Measurements from ENCODE around the gene DIO1.

Gene DIO1

DNA sequence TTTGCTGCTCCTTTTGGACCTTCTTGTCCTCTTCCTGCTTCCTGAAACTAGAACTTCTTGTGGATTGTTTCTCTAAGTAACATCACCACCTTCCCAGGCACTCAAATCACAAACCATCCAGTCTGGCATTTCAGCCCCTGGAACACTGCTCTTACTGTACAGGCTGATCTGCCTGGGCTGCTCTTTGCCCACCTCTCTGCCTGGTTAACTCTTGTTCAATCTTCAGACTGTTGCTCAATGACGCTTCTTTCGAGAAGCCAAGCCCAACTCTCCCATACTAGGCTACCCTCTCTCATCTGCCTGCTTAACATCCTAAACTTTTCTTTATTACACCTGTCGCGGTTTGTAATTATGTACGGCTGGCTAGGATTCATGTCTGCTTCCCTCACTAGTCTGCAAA lies 657 bp downstream of the DIO1 start:
- H3K36me3 ChIP-seq (ENCODE audit: insufficient read depth, low read length) = no peaks in the 10 kb centered on the region
- no peak overlapping the region for H2AFZ ChIP-seq (ENCODE audit: low read length)
- no peaks in the 10 kb centered on the region for H4K20me1 ChIP-seq (ENCODE audit: insufficient read depth, low read length)
- H3F3A ChIP-seq (ENCODE audit: insufficient read depth, low read length) = no peaks in the 10 kb centered on the region
- H3K4me3 ChIP-seq (ENCODE audit: low read depth, low read length, poor library complexity, severe bottlenecking) = no peak overlapping the region
- H3K9me2 ChIP-seq (ENCODE audit: low read depth, low read length) = no peaks in the 10 kb centered on the region
- no peaks in the 10 kb centered on the region for H3K79me2 ChIP-seq (ENCODE audit: insufficient read depth, low read length)
- no peak overlapping the region for H3K9ac ChIP-seq (ENCODE audit: low read length)
- H3K9me3 ChIP-seq (ENCODE audit: low read length) = no peaks in the 10 kb centered on the region
- no peak overlapping the region for H3K4me2 ChIP-seq (ENCODE audit: low read length)
- no peaks in the 10 kb centered on the region for H3K27me3 ChIP-seq (ENCODE audit: insufficient read depth, low read length)
- peaks cover 15% of the 10 kb centered on the region for H3K4me1 ChIP-seq (ENCODE audit: insufficient read depth, low read length, severe bottlenecking)
- TF ChIP-seq EZH2 (IDR thresholded peaks at IDR 0.05; ENCODE audit: borderline replicate concordance, low read length) = no peak
- H3K27ac ChIP-seq (ENCODE audit: low read depth, low read length, poor library complexity, severe bottlenecking) = no peak overlapping the region

DNA sequence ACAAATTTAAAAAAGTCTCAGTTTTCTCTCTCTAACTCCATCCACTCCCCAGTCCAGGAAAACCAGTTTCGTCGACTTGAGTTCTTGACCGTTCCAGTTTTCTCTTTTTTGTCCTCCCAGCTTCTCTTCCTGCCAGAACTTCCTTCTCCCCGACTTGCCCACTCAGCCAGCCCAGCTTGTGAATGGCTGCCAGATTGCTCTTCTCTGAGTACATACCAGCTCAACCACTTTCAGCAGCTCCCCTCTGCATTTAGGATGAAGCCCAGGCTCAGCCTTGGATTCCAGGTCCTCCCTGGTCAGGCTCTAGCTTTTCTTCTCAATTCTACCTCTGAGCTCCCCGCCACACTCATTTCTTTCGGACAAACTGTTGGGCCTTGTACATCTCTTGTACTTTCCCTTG lies 1.4 kb downstream of the DIO1 start:
- Histone ChIP-seq H3K27me3 (ENCODE audit: insufficient read depth, low read length) (no peaks in the 10 kb centered on the region), H3K4me3 (ENCODE audit: low read depth, low read length, poor library complexity, severe bottlenecking) (no peak overlapping the region), H3K27ac (ENCODE audit: low read depth, low read length, poor library complexity, severe bottlenecking) (no peak overlapping the region), H3K9ac (ENCODE audit: low read length) (no peak overlapping the region), H3K36me3 (ENCODE audit: insufficient read depth, low read length) (no peaks in the 10 kb centered on the region), H4K20me1 (ENCODE audit: insufficient read depth, low read length) (no peaks in the 10 kb centered on the region), H3K9me3 (ENCODE audit: low read length) (no peaks in the 10 kb centered on the region), H3K79me2 (ENCODE audit: insufficient read depth, low read length) (no peaks in the 10 kb centered on the region), H3F3A (ENCODE audit: insufficient read depth, low read length) (no peaks in the 10 kb centered on the region), H3K9me2 (ENCODE audit: low read depth, low read length) (no peaks in the 10 kb centered on the region), H2AFZ (ENCODE audit: low read length) (no peak overlapping the region), H3K4me2 (ENCODE audit: low read length) (no peak overlapping the region), H3K4me1 (ENCODE audit: insufficient read depth, low read length, severe bottlenecking) (peaks cover 8% of the 10 kb centered on the region)
- no peak for TF ChIP-seq EZH2 (IDR thresholded peaks at IDR 0.05; ENCODE audit: borderline replicate concordance, low read length)
- TF ChIP-seq, protein P1, sequence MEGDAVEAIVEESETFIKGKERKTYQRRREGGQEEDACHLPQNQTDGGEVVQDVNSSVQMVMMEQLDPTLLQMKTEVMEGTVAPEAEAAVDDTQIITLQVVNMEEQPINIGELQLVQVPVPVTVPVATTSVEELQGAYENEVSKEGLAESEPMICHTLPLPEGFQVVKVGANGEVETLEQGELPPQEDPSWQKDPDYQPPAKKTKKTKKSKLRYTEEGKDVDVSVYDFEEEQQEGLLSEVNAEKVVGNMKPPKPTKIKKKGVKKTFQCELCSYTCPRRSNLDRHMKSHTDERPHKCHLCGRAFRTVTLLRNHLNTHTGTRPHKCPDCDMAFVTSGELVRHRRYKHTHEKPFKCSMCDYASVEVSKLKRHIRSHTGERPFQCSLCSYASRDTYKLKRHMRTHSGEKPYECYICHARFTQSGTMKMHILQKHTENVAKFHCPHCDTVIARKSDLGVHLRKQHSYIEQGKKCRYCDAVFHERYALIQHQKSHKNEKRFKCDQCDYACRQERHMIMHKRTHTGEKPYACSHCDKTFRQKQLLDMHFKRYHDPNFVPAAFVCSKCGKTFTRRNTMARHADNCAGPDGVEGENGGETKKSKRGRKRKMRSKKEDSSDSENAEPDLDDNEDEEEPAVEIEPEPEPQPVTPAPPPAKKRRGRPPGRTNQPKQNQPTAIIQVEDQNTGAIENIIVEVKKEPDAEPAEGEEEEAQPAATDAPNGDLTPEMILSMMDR (IDR thresholded peaks at IDR 0.05; ENCODE audit: low read length) = no peak

DNA sequence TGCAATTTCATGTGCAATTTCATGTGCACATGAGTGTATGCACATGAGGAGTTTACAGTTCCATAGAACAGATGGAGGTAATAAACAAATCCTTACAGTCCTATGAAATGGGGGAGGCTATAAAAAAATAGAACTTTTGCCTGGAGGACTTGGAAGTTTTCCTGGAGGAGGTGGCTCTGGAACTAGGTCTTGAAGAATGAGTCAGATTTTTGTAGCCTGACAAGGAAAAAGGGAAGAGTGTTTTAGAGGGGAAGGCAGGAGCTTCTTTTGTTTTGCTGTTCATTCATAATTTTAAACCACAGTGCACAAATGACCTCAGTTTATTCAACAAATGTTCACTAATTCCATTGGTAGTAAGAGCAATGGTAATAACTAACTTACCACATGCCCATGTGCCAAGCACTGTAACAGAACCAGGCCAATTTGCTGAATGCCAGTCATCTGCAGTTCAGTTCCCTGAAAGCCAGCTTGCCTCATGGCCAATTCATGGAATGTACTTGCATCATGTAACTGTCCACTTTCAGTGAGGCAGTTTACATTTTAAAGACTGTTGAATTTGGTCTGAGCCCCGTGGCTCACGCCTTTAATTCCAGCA lies 2.7 kb downstream of the DIO1 start:
- Histone ChIP-seq H3K9me2 (ENCODE audit: low read depth, low read length) (no peaks in the 10 kb centered on the region), H3K9ac (ENCODE audit: low read length) (no peak overlapping the region), H3K27me3 (ENCODE audit: insufficient read depth, low read length) (no peaks in the 10 kb centered on the region), H2AFZ (ENCODE audit: low read length) (no peak overlapping the region), H4K20me1 (ENCODE audit: insufficient read depth, low read length) (no peaks in the 10 kb centered on the region), H3K4me1 (ENCODE audit: insufficient read depth, low read length, severe bottlenecking) (peaks cover 5% of the 10 kb centered on the region), H3K79me2 (ENCODE audit: insufficient read depth, low read length) (no peaks in the 10 kb centered on the region), H3F3A (ENCODE audit: insufficient read depth, low read length) (no peaks in the 10 kb centered on the region), H3K4me2 (ENCODE audit: low read length) (no peak overlapping the region), H3K4me3 (ENCODE audit: low read depth, low read length, poor library complexity, severe bottlenecking) (no peak overlapping the region), H3K27ac (ENCODE audit: low read depth, low read length, poor library complexity, severe bottlenecking) (no peak overlapping the region), H3K36me3 (ENCODE audit: insufficient read depth, low read length) (no peaks in the 10 kb centered on the region), H3K9me3 (ENCODE audit: low read length) (no peaks in the 10 kb centered on the region)
- no peak for TF ChIP-seq EZH2 (IDR thresholded peaks at IDR 0.05; ENCODE audit: borderline replicate concordance, low read length)
- TF ChIP-seq, protein P1 (IDR thresholded peaks at IDR 0.05; ENCODE audit: low read length) = no peak

DNA sequence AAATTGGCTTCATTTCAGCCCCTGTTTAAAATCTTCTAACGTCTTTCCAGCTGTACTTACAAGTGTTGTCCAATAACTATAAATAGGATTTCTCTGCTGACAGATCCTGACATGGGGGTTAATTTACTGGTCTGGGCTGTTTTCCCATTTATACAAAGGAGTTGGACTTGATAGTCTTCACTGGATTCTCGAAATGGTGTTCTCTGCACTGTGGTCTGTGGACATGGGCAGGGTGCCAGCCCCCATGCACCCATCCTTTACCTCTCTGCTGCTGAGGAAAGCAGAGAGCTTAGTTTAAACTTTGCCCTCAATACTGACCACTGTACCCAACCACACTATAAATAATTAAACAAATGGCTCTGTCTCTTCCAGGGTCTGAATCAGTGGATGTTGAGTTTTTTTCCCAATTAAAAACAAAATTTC lies 5.2 kb downstream of the DIO1 start:
- Histone ChIP-seq H3K27me3 (ENCODE audit: insufficient read depth, low read length) (no peaks in the 10 kb centered on the region), H3F3A (ENCODE audit: insufficient read depth, low read length) (no peaks in the 10 kb centered on the region), H3K27ac (ENCODE audit: low read depth, low read length, poor library complexity, severe bottlenecking) (no peak overlapping the region), H3K36me3 (ENCODE audit: insufficient read depth, low read length) (no peaks in the 10 kb centered on the region), H3K9ac (ENCODE audit: low read length) (no peak overlapping the region), H3K9me3 (ENCODE audit: low read length) (no peaks in the 10 kb centered on the region), H3K4me1 (ENCODE audit: insufficient read depth, low read length, severe bottlenecking) (no peaks in the 10 kb centered on the region), H3K4me2 (ENCODE audit: low read length) (no peak overlapping the region), H3K79me2 (ENCODE audit: insufficient read depth, low read length) (no peaks in the 10 kb centered on the region), H4K20me1 (ENCODE audit: insufficient read depth, low read length) (no peaks in the 10 kb centered on the region), H3K9me2 (ENCODE audit: low read depth, low read length) (no peaks in the 10 kb centered on the region), H3K4me3 (ENCODE audit: low read depth, low read length, poor library complexity, severe bottlenecking) (no peak overlapping the region), H2AFZ (ENCODE audit: low read length) (no peak overlapping the region)
- TF ChIP-seq EZH2 (IDR thresholded peaks at IDR 0.05; ENCODE audit: borderline replicate concordance, low read length) = no peak
- TF ChIP-seq, protein P1 (IDR thresholded peaks at IDR 0.05; ENCODE audit: low read length) = no peak

All from OCI-LY1 (cell line).